Tibial nerve (tissue), 4 donors: ENCODE measurements around the gene DDAH2. TPM values are rescaled to one million over a fixed set of nuclear protein-coding genes. Genes with fewer than 3 reads are reported as not detected.
A peak's percentile ranks its signal among the peaks of the same experiment; 100 is the strongest.

Source experiments
- DNase-seq, 2 donors: peaks; one replicate each; pipeline ENCODE4 v3.0.0-alpha.2; 2019; ENCODE audit warnings: low spot score in 2 of 2
- H3K27ac ChIP-seq, 4 donors: fragments of 200-600 bp; sonication (generic) in 3 of 4; one replicate each; pipeline ENCODE4 v1.5.1; 2017 to 2019; ENCODE audit warnings: mild to moderate bottlenecking in 1 of 4
- H3K27me3 ChIP-seq, 2 donors: fragments of 200-600 bp; sonication (generic) in 1 of 2; one replicate each; pipeline versions ENCODE4 v1.5.1 to v1.6.0; 2017 to 2019
- H3K36me3 ChIP-seq, 3 donors: fragments of 200-600 bp; sonication (generic); one replicate each; pipeline ENCODE4 v1.5.1; 2018 to 2019
- H3K4me1 ChIP-seq, 4 donors: fragments of 200-600 bp; sonication (generic) in 3 of 4; one replicate each; pipeline ENCODE4 v1.5.1; 2017 to 2019
- H3K4me3 ChIP-seq, 4 donors: fragments of 200-600 bp; sonication (generic) in 3 of 4; one replicate each; pipeline ENCODE4 v1.5.1; 2017 to 2019; ENCODE audit warnings: mild to moderate bottlenecking in 1 of 4, moderate library complexity in 1 of 4
- H3K9me3 ChIP-seq, 4 donors: fragments of 200-600 bp; sonication (generic) in 3 of 4; one replicate each; pipeline ENCODE4 v1.5.1; 2017 to 2019
- CTCF ChIP-seq, 5 experiments: fragments of 200-600 bp in 3 of 5; fragments of 450-650 bp in 2 of 5; sonication (generic) in 3 of 5; IDR thresholded peaks; one replicate each; pipeline ENCODE4 v1.5.1; 2016 to 2019; ENCODE audit warnings: antibody characterized with exemption in 5 of 5, mild to moderate bottlenecking in 3 of 5, moderate library complexity in 2 of 5
- EP300 ChIP-seq, 2 donors: sonication (generic); formaldehyde crosslinking; IDR thresholded peaks; one replicate each; pipeline ENCODE4 v1.6.1; 2017; ENCODE audit warnings: antibody characterized with exemption in 2 of 2, mild to moderate bottlenecking in 1 of 2
- POLR2A ChIP-seq, 2 donors: fragments of 450-650 bp; IDR thresholded peaks; one replicate each; pipeline ENCODE4 v1.6.1; 2017; ENCODE audit warnings: antibody characterized with exemption in 2 of 2, mild to moderate bottlenecking in 2 of 2, moderate library complexity in 2 of 2
- WGBS, 2 donors: methylation state at CpG; one replicate each; pipeline ENCODE4 v1.1.5; 2018; 5-methylcytosine and 5-hydroxymethylcytosine counted together
- total RNA-seq, 4 donors: library from RNA; depleted of rRNA; stranded (reverse); fragments of >200 nt; gene quantifications; one replicate each; pipeline ENCODE4 v1.1.0, GENCODE V29; 2016

Gene DDAH2
- total RNA-seq, 4 donors from 2014 or later, result 134 to 193 (median 166) TPM

GRCh38 chr6:31739639-31740396 is 10.7 kb upstream of the DDAH2 start, which contains the start of gene MSH5:
TSS of gene MSH5 (plus strand) at chr6:31740005. CDS start at chr6:31740467, 462 bp downstream.
- peaks cover 0 to 43% (median 31%) of the 10 kb centered on the region in 4 donors for H3K4me1 ChIP-seq
- peak within 1 kb of the TSS; percentile 57 to 82 (median 68) for H3K4me3 ChIP-seq
- no peaks in the 10 kb centered on the region for H3K9me3 ChIP-seq
- WGBS, 2 donors, result 1% methylated on average over 43 to 58 of the region's 58 CpGs
- peak within 1 kb of the TSS; percentile 9 to 94 (median 92) for H3K27ac ChIP-seq
- DNase-seq, result peak; percentile 96 to 98
- H3K27me3 ChIP-seq, result no peaks in the 10 kb centered on the region
- peaks cover 0 to 15% (median 0%) of the 10 kb centered on the region in 3 donors for H3K36me3 ChIP-seq
- TF ChIP-seq POLR2A (IDR thresholded peaks at IDR 0.05) (peak; percentile 52 to 76), CTCF (IDR thresholded peaks at IDR 0.05) (peak in 1 of 5 experiments; percentile 54), EP300 (IDR thresholded peaks at IDR 0.05) (peak; percentile 67 to 88)

- no peaks in the 10 kb centered on the region for H3K9me3 ChIP-seq
- H3K27me3 ChIP-seq, result no peaks in the 10 kb centered on the region
- H3K36me3 ChIP-seq, result peaks cover 0 to 14% (median 4%) of the 10 kb centered on the region in 3 donors
- 21 to 25% methylated on average over 6 of the region's 6 CpGs for WGBS, 2 donors
- H3K4me1 ChIP-seq, result peaks cover 0 to 58% (median 41%) of the 10 kb centered on the region in 4 donors
- H3K4me3 ChIP-seq, result no peak overlapping the region
- peak in 1 of 2 donors; percentile 52 for DNase-seq
- TF ChIP-seq EP300 (IDR thresholded peaks at IDR 0.05) (peak in 1 of 2 donors; percentile 50), POLR2A (IDR thresholded peaks at IDR 0.05) (peak in 1 of 2 donors; percentile 24), CTCF (IDR thresholded peaks at IDR 0.05) (peak in 1 of 5 experiments; percentile 5)
- H3K27ac ChIP-seq, result peak overlapping the region; percentile 34 to 94 (median 92)
Observed at GRCh38 chr6:31737991-31738979, 9.2 kb upstream of the DDAH2 start.

GRCh38 chr6:31737315-31737990 is 8.4 kb upstream of the DDAH2 start:
- H3K4me3 ChIP-seq, result peak overlapping the region in 1 of 4 donors; percentile 64
- H3K4me1 ChIP-seq, result peaks cover 0 to 66% (median 41%) of the 10 kb centered on the region in 4 donors
- TF ChIP-seq POLR2A (IDR thresholded peaks at IDR 0.05), result no peak
- no peak for TF ChIP-seq EP300 (IDR thresholded peaks at IDR 0.05)
- no peak for TF ChIP-seq CTCF (IDR thresholded peaks at IDR 0.05)
- peaks cover 0 to 22% (median 4%) of the 10 kb centered on the region in 3 donors for H3K36me3 ChIP-seq
- peak overlapping the region; percentile 89 to 94 (median 92) for H3K27ac ChIP-seq
- no peaks in the 10 kb centered on the region for H3K9me3 ChIP-seq
- DNase-seq, result no peak
- H3K27me3 ChIP-seq, result no peaks in the 10 kb centered on the region
- 51 to 58% methylated on average over 7 of the region's 7 CpGs for WGBS, 2 donors

GRCh38 chr6:31736768-31737314 is 7.7 kb upstream of the DDAH2 start:
- DNase-seq, result no peak
- no peaks in the 10 kb centered on the region for H3K27me3 ChIP-seq
- H3K27ac ChIP-seq, result peak overlapping the region; percentile 89 to 94 (median 92)
- no peaks in the 10 kb centered on the region for H3K9me3 ChIP-seq
- TF ChIP-seq CTCF (IDR thresholded peaks at IDR 0.05) (no peak), POLR2A (IDR thresholded peaks at IDR 0.05) (no peak), EP300 (IDR thresholded peaks at IDR 0.05) (no peak)
- H3K36me3 ChIP-seq, result peaks cover 0 to 24% (median 4%) of the 10 kb centered on the region in 3 donors
- H3K4me3 ChIP-seq, result peak overlapping the region; percentile 64 to 76 (median 64)
- H3K4me1 ChIP-seq, result peaks cover 0 to 72% (median 41%) of the 10 kb centered on the region in 4 donors
- WGBS, 2 donors, result 36 to 48% methylated on average over 10 of the region's 10 CpGs
